ENCODE results near the gene ZNF169. TPM values are rescaled to one million over a fixed set of nuclear protein-coding genes. Genes with fewer than 3 reads are reported as not detected.

ZNF169 gene
- total and polyA plus RNA-seq, 2 donors (not counting 1 experiment from before 2014, with no cell fraction given): 19.0 to 26.9 TPM

GRCh38 chr9:94287877-94288513 lies 28.9 kb downstream of the ZNF169 start:
- Histone ChIP-seq H3K9ac (ENCODE audit: low read length) (no peak overlapping the region), H3K79me2 (ENCODE audit: control insufficient read depth, insufficient read depth, low read length) (no peaks in the 10 kb centered on the region), H2AFZ (ENCODE audit: insufficient read depth, low read depth, low read length, poor library complexity, severe bottlenecking) (no peak overlapping the region), H4K20me1 (ENCODE audit: control insufficient read depth, insufficient read depth, low read length, poor library complexity, severe bottlenecking) (no peaks in the 10 kb centered on the region), H3K27ac (ENCODE audit: low read length in 2 of 2) (no peak overlapping the region), H3K4me3 (ENCODE audit: control extremely low read depth in 1 of 5, extremely low read depth in 1 of 5, insufficient read depth in 1 of 5, low read depth in 2 of 5, low read length in 4 of 5) (no peak overlapping the region), H3K4me2 (replicated peaks; ENCODE audit: low read depth, low read length, poor library complexity, severe bottlenecking) (no peak overlapping the region), H3K36me3 (replicated peaks in 1 of 2; ENCODE audit: control extremely low read depth in 1 of 2, control insufficient read depth in 1 of 2, extremely low read depth in 1 of 2, insufficient read depth in 2 of 2, low read length in 1 of 2) (peaks cover 0 to 28% of the 10 kb centered on the region in 2 experiments), H3K4me1 (ENCODE audit: control insufficient read depth in 2 of 2, insufficient read depth in 2 of 2, low read length in 2 of 2) (no peaks in the 10 kb centered on the region), H3K27me3 (replicated peaks in 1 of 4; ENCODE audit: control extremely low read depth in 1 of 4, control insufficient read depth in 3 of 4, insufficient read depth in 4 of 4, low read length in 3 of 4) (no peaks in the 10 kb centered on the region), H3K9me3 (ENCODE audit: control extremely low read depth in 1 of 3, control insufficient read depth in 2 of 3, insufficient read depth in 1 of 3, low read length in 2 of 3) (no peaks in the 10 kb centered on the region)
- CTCF ChIA-PET: no interaction called here
- no peaks in the 10 kb centered on the region for H3K9me3 Mint-ChIP-seq (ENCODE audit: insufficient read depth)
- intact Hi-C loops (cut with micrococcal nuclease): no loop called here
- TF ChIP-seq CTCF (IDR thresholded peaks at IDR 0.05) (no peak), EZH2 (IDR thresholded peaks at IDR 0.05; ENCODE audit: borderline replicate concordance, insufficient read depth, low read depth, low read length, poor library complexity, severe bottlenecking) (no peak)
- POLR2A ChIA-PET: no interaction called here
- ATAC-seq (ENCODE audit: low read depth): no peak
- H3K27me3 Mint-ChIP-seq: no peaks in the 10 kb centered on the region
- no peaks in the 10 kb centered on the region for H3K4me1 Mint-ChIP-seq
- no peak overlapping the region for H3K4me3 Mint-ChIP-seq
- WGBS (ENCODE audit: insufficient coverage): 98% methylated on average over 7 of the region's 7 CpGs
- no peak overlapping the region for H3K27ac Mint-ChIP-seq
- no peak for DNase-seq

GRCh38 chr9:94289691-94290090 lies 30.6 kb downstream of the ZNF169 start:
- 100% methylated on average over 1 of the region's 2 CpGs for WGBS (ENCODE audit: insufficient coverage)

More at GRCh38 chr9:94289691-94290090, 30.6 kb downstream of the ZNF169 start:
- TF ChIP-seq CTCF (IDR thresholded peaks at IDR 0.05): no peak
- TF ChIP-seq EZH2 (IDR thresholded peaks at IDR 0.05; ENCODE audit: borderline replicate concordance, insufficient read depth, low read depth, low read length, poor library complexity, severe bottlenecking): no peak
- no peaks in the 10 kb centered on the region for H3K9me3 ChIP-seq (ENCODE audit: control extremely low read depth in 1 of 3, control insufficient read depth in 2 of 3, insufficient read depth in 1 of 3, low read length in 2 of 3)
- ChIA-PET CTCF (no interaction called here), POLR2A (no interaction called here)
- H3K4me3 ChIP-seq (ENCODE audit: control extremely low read depth in 1 of 5, extremely low read depth in 1 of 5, insufficient read depth in 1 of 5, low read depth in 2 of 5, low read length in 4 of 5): no peak overlapping the region
- intact Hi-C loops (cut with micrococcal nuclease): no loop called here
- Mint-ChIP-seq H3K27ac (no peak overlapping the region), H3K27me3 (no peaks in the 10 kb centered on the region), H3K9me3 (ENCODE audit: insufficient read depth) (no peaks in the 10 kb centered on the region), H3K4me3 (no peak overlapping the region), H3K4me1 (no peaks in the 10 kb centered on the region)
- no peaks in the 10 kb centered on the region for H4K20me1 ChIP-seq (ENCODE audit: control insufficient read depth, insufficient read depth, low read length, poor library complexity, severe bottlenecking)
- H3K9ac ChIP-seq (ENCODE audit: low read length): no peak overlapping the region
- H3K4me1 ChIP-seq (ENCODE audit: control insufficient read depth in 2 of 2, insufficient read depth in 2 of 2, low read length in 2 of 2): no peaks in the 10 kb centered on the region
- no peak overlapping the region for H3K4me2 ChIP-seq (replicated peaks; ENCODE audit: low read depth, low read length, poor library complexity, severe bottlenecking)
- ATAC-seq (ENCODE audit: low read depth): no peak
- no peaks in the 10 kb centered on the region for H3K27me3 ChIP-seq (replicated peaks in 1 of 4; ENCODE audit: control extremely low read depth in 1 of 4, control insufficient read depth in 3 of 4, insufficient read depth in 4 of 4, low read length in 3 of 4)
- H2AFZ ChIP-seq (ENCODE audit: insufficient read depth, low read depth, low read length, poor library complexity, severe bottlenecking): no peak overlapping the region
- no peak overlapping the region for H3K27ac ChIP-seq (ENCODE audit: low read length in 2 of 2)
- no peak for DNase-seq
- no peaks in the 10 kb centered on the region for H3K79me2 ChIP-seq (ENCODE audit: control insufficient read depth, insufficient read depth, low read length)
- H3K36me3 ChIP-seq (replicated peaks in 1 of 2; ENCODE audit: control extremely low read depth in 1 of 2, control insufficient read depth in 1 of 2, extremely low read depth in 1 of 2, insufficient read depth in 2 of 2, low read length in 1 of 2): peaks cover 2 to 33% of the 10 kb centered on the region in 2 experiments

Data from B cell (primary cell).